SJCRH30 (cell line): ENCODE measurements around the gene TRAF3IP1. TPM values are rescaled to one million over a fixed set of nuclear protein-coding genes. Genes with fewer than 3 reads are reported as not detected.
"Not testable (repeated sequence)": the region's sequence is repeated elsewhere in the genome, so short reads cannot be mapped to it uniquely, and the experiment has no call there.

Experiments
- DNase-seq, 2 experiments: peaks; one replicate each; pipeline ENCODE4 v3.0.0-alpha.2; 2015 to 2020
- H3K27ac ChIP-seq: fragments of 250-450 bp; sonication (Bioruptor Pico); 2 replicates; pipeline ENCODE4 v1.5.1; 2020; ENCODE audit warnings: mild to moderate bottlenecking, moderate library complexity
- H3K27me3 ChIP-seq: fragments of 250-450 bp; sonication (Bioruptor Pico); 2 replicates; pipeline ENCODE4 v1.5.1; 2020; ENCODE audit warnings: mild to moderate bottlenecking, moderate library complexity
- H3K36me3 ChIP-seq: fragments of 250-450 bp; sonication (Bioruptor Pico); 2 replicates; pipeline ENCODE4 v1.5.1; 2020; ENCODE audit warnings: mild to moderate bottlenecking, moderate library complexity
- H3K4me1 ChIP-seq: fragments of 250-450 bp; sonication (Bioruptor Pico); 2 replicates; pipeline ENCODE4 v1.5.1; 2020; ENCODE audit warnings: mild to moderate bottlenecking, moderate library complexity
- H3K4me3 ChIP-seq: fragments of 250-450 bp; sonication (Bioruptor Pico); 2 replicates; pipeline ENCODE4 v1.5.1; 2020; ENCODE audit warnings: mild to moderate bottlenecking, moderate library complexity
- H3K9me3 ChIP-seq: fragments of 250-450 bp; sonication (Bioruptor Pico); replicated peaks from 2 replicates; pipeline ENCODE4 v1.5.1; 2020; ENCODE audit warnings: mild to moderate bottlenecking, moderate library complexity
- total RNA-seq: library from RNA; depleted of rRNA; stranded (reverse); fragments of >200 nt; shearing (Covaris generic); gene quantifications from 2 replicates; pipeline ENCODE4 v1.2.3, GENCODE V29; 2014

The TRAF3IP1 gene
- total RNA-seq, 1 experiment from 2014 or later = 11.3 TPM

DNA sequence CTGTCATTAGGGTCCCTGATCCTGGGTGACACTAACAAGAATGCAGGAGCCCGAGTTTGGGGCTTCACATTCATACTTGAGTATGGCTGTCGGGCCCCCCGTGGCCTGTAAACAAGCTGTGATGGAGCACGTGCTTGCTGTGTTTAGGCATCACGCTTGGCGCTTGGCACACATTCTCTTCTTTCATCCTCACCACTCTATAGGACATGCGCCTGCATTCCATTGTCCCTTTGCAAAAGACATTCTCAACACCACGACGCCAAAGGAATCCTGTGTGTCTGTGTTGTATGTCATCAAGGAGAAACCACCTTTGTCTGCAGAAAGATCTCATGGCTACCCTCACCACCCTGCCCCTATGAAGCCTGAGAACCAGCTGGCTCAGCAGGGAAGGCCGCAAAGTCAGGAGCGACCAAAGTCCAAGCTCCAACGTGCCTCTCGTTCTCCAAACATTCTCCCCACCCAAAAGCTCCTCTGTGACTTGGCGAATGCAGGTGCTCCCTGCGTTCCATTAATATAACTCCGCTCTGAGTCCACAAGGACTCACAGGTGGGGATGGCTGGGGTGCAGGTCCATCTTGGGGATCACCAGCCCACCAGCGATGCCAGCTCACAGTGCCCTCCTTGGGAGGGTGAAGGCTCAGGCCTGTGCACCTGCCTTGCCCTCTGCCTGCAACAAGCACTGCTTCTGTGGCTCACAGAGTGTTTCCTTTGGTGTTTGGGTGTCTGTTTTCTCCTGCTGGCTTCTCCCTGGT, 25.8 kb upstream of the TRAF3IP1 start:
- Histone ChIP-seq H3K27ac (no peak overlapping the region), H3K9me3 (no peaks in the 10 kb centered on the region), H3K27me3 (peaks cover 10% of the 10 kb centered on the region; the same call in 1 of the 2 replicates), H3K4me3 (no peak overlapping the region), H3K36me3 (no peaks in the 10 kb centered on the region), H3K4me1 (peaks cover 5% of the 10 kb centered on the region)
- DNase-seq = no peak

DNA sequence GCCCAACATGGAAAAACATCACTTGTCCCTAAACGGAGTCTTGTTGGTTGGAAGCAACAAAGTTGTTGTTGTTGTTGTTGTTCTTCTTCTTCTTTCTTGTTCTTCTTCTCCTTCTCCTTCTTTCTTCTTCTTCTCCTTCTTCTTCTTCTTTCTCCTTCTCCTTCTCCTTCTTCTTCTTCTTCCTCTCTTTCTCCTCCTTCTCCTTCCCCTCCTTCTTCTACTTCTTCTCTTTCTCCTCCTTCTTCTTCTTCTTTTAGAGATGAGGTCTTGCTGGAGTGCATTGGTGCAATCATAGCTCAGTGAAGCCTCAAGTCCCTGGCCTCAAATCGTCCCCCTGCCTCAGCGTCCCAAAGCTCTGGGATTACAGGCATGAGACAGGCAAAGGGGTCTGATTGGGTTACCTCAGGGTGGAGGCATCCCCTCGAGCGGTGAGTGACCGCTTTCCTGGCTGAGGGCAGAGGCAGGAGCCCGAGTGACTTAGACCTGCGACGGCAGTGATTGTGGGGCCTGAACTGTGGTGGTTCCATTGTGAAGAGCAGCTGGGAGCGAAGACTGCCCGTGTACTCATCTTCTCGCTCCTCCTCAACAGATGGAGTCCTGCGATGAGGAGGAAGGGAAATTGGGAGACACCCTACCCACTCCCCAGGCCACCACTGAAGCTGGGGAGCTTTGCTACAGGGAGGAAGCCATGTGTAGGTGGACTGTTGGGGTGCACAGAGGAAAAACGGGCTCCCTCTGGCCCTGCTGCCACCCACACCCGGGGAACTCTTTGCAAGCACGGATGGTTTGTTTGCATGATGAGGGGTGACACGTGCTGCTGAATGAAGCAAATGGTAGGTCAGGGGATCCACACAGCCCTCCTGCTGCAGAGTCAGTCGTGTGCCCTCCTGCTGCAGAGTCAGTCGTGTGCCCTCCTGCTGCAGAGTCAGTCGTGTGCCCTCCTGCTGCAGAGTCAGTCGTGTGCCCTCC, 24.9 kb upstream of the TRAF3IP1 start:
- no peak overlapping the region for H3K27ac ChIP-seq
- H3K4me1 ChIP-seq = peaks cover under 1% of the 10 kb centered on the region
- no peaks in the 10 kb centered on the region for H3K9me3 ChIP-seq
- peaks cover 6% of the 10 kb centered on the region; the same call in 1 of the 2 replicates for H3K27me3 ChIP-seq
- no peak overlapping the region for H3K4me3 ChIP-seq
- H3K36me3 ChIP-seq = no peaks in the 10 kb centered on the region
- no peak for DNase-seq

DNA sequence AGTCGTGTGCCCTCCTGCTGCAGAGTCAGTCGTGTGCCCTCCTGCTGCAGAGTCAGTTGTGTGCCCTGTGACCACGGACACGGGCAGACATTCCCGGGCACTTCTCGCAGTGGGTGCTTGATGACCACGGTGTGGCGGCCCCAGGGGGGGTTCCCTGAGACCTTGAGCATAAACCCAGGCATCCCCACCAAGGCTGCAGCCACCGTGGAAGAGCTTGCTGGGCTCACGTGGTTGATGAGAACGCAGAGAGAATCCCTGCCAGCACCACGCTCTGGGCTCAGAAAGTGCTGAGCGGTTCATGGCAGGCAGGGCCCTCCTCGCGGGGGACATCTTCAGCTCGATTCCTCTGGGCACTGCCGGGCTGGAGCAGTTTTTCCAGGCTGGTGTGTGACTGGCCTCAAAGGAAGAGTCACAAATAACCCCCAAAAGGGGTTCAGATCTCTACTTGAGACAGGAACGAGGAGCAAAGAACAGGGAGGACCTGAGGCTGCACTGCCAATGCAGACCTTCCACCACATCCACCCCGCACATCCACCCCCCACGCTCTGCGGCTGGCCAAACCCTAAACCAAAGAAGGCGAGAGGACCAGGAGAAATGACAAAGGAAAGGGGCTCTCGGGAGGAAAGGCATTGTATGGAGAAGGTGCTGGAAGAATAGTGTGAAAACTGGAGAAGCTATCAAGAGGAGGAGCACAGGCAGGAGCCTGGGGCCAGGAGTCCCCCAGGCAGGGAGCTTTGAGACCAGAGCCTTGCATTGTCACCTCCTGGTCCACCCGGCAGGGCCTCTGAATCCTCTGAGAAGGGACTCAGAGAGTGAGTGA, 23.5 kb upstream of the TRAF3IP1 start:
- Histone ChIP-seq H3K9me3 (no peaks in the 10 kb centered on the region), H3K4me3 (no peak overlapping the region), H3K4me1 (no peaks in the 10 kb centered on the region), H3K27ac (no peak overlapping the region), H3K27me3 (peaks cover 6% of the 10 kb centered on the region; the same call in 1 of the 2 replicates), H3K36me3 (no peaks in the 10 kb centered on the region)
- no peak for DNase-seq

GRCh38 chr2:238299803-238300202, 20.5 kb upstream of the TRAF3IP1 start:
- H3K4me1 ChIP-seq = no peaks in the 10 kb centered on the region
- no peaks in the 10 kb centered on the region for H3K9me3 ChIP-seq
- peaks cover 3% of the 10 kb centered on the region; the same call in 1 of the 2 replicates for H3K27me3 ChIP-seq
- no peaks in the 10 kb centered on the region for H3K36me3 ChIP-seq
- H3K27ac ChIP-seq = no peak overlapping the region
- no peak for DNase-seq
- no peak overlapping the region for H3K4me3 ChIP-seq

DNA sequence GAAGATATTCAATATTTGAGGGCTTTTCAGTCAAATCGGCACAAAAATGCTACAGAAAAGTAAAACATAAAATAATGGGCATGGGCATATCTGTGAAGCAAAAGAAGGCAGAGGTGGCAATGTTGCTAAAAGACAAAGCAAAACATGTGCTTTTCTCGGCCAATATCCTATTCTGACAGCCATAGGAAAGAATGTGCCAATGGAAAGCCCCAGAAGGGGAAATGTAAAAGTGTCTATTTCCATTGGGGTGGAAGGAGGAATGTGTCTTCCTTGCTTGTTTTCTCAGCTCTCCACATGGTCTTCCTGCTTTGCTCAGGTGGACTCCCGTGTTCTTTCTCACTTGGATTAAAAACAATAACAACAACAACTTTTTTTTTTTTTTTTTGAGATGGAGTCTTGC, 18.2 kb upstream of the TRAF3IP1 start:
- no peaks in the 10 kb centered on the region for H3K4me1 ChIP-seq
- H3K36me3 ChIP-seq = no peaks in the 10 kb centered on the region
- no peak overlapping the region for H3K4me3 ChIP-seq
- H3K9me3 ChIP-seq = no peaks in the 10 kb centered on the region
- H3K27ac ChIP-seq = no peak overlapping the region
- peaks cover 7% of the 10 kb centered on the region; the same call in 1 of the 2 replicates for H3K27me3 ChIP-seq
- no peak for DNase-seq

DNA sequence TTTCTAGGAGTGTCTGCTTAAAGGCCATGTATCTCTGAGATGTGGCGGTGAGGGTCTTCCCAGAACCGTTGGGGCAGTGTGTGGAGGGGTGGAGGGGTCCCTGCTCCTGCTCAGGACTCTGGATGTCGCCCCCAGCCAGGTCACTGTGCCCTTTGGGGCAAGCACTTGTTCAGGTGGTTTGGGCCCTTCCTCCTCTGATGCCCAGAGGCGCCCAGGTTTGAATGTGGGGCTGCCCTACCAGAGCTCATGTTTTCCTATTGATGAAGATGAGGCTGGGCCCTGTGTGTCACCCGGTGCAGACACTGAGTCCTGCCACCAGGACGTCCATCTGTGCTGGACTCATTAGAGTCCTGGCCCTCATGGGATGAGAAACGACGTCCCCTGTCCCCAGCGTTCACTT, 17.6 kb upstream of the TRAF3IP1 start:
- no peak overlapping the region for H3K27ac ChIP-seq
- H3K9me3 ChIP-seq = no peaks in the 10 kb centered on the region
- H3K36me3 ChIP-seq = no peaks in the 10 kb centered on the region
- no peaks in the 10 kb centered on the region for H3K4me1 ChIP-seq
- no peak overlapping the region for H3K4me3 ChIP-seq
- no peak for DNase-seq
- H3K27me3 ChIP-seq = peaks cover 7% of the 10 kb centered on the region; the same call in 1 of the 2 replicates

DNA sequence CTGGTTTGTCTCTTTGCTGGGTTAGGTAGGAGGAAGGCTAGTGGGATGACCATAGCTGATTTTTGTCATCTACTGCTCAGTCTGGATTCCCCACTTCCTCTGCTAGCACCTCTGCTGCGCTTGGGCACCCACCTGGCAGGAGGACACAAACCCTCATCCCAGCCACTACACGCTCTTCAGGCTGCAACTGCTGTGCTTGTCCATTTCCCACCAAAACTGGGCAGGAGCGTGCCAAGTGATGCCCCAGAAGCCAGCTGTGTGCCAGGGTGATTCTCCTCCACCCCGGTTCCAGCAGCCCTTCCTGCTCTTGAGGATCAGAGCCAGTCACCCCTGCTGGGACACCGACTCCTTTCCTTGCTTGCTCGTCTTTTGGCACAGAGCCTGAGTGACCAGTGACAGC, 16.2 kb upstream of the TRAF3IP1 start:
- H3K9me3 ChIP-seq = no peaks in the 10 kb centered on the region
- no peaks in the 10 kb centered on the region for H3K36me3 ChIP-seq
- H3K27ac ChIP-seq = no peak overlapping the region
- H3K4me3 ChIP-seq = no peak overlapping the region
- H3K4me1 ChIP-seq = no peaks in the 10 kb centered on the region
- H3K27me3 ChIP-seq = 0 out of 2 replicates have a peak, but pooled peaks cover 4% of the 10 kb centered on the region
- no peak for DNase-seq

GRCh38 chr2:238305092-238305862, 15.0 kb upstream of the TRAF3IP1 start:
- no peaks in the 10 kb centered on the region for H3K36me3 ChIP-seq
- H3K27me3 ChIP-seq = 0 out of 2 replicates have a peak, but pooled peaks cover 4% of the 10 kb centered on the region
- no peak overlapping the region for H3K4me3 ChIP-seq
- no peaks in the 10 kb centered on the region for H3K9me3 ChIP-seq
- DNase-seq = no peak
- no peak overlapping the region for H3K27ac ChIP-seq
- no peaks in the 10 kb centered on the region for H3K4me1 ChIP-seq

DNA sequence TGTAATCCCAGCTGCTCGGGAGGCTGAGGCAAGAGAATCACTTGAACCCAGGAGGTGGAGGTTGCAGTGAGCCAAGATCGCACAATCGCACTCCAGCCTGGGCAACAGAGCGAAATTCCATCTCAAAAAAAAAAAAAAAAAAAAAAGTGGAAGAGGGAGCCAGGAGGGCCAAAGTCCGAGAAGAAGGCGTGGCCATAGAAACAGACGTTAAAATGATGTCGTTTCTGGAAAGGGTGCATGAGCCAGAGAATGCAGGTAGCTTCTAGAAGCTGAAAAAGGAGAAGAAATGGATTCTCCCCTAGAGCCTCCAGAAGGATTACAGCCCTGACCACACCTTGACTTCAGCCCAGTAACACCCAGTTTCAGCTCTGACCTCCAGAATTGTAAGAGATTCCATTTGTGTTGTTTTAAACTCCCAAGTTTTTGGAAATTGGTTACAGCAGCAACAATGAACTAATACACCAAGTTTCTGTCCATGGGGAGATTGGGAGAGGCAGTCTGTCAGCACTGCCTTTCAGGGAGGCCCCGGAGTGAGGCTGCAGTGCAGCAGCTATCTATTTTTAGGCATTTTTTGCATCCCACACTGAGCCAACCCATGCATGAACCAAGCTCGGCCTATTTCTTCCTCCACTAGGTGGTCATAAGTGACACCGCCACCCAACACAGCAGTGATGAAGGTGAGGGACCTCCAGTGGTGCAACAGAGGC, 14.2 kb upstream of the TRAF3IP1 start:
- H3K4me3 ChIP-seq = no peak overlapping the region
- no peaks in the 10 kb centered on the region for H3K9me3 ChIP-seq
- no peak for DNase-seq
- no peaks in the 10 kb centered on the region for H3K36me3 ChIP-seq
- no peak overlapping the region for H3K27ac ChIP-seq
- H3K27me3 ChIP-seq = peaks cover 4% of the 10 kb centered on the region; the same call in 1 of the 2 replicates
- H3K4me1 ChIP-seq = no peaks in the 10 kb centered on the region

- H3K4me1 ChIP-seq = no peaks in the 10 kb centered on the region
- H3K27me3 ChIP-seq = peaks cover 7% of the 10 kb centered on the region; the same call in 1 of the 2 replicates
- no peaks in the 10 kb centered on the region for H3K9me3 ChIP-seq
- no peak overlapping the region for H3K27ac ChIP-seq
- H3K4me3 ChIP-seq = no peak overlapping the region
- no peak for DNase-seq
- no peaks in the 10 kb centered on the region for H3K36me3 ChIP-seq
Measured at GRCh38 chr2:238306672-238306998, 13.7 kb upstream of the TRAF3IP1 start.

GRCh38 chr2:238308177-238308576, 12.1 kb upstream of the TRAF3IP1 start:
- Histone ChIP-seq H3K27me3 (peaks cover 7% of the 10 kb centered on the region; the same call in 1 of the 2 replicates), H3K9me3 (no peaks in the 10 kb centered on the region), H3K27ac (no peak overlapping the region), H3K4me3 (no peak overlapping the region), H3K4me1 (no peaks in the 10 kb centered on the region), H3K36me3 (no peaks in the 10 kb centered on the region)
- DNase-seq = peak in 1 of 2 experiments; percentile 38

DNA sequence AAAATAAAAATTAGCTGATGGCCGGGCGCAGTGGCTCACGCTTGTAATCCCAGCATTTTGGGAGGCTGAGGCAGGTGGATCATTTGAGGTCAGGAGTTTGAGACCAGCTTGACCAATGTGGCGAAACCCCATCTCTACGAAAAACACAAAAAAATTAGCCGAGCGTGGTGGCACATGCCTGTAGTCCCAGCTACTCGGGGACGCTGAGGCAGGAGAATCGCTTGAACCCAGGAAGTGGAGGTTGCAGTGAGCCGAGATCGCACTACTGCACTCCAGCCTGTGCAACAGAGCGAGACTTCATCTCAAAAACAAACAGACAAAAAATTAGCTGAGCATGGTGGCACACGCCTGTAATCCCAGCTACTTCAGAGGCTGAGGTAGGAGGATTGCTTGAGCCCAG, 9.6 kb upstream of the TRAF3IP1 start:
- not testable (repeated sequence) for H3K4me3 ChIP-seq, DNase-seq, H3K9me3 ChIP-seq, H3K4me1 ChIP-seq, H3K27ac ChIP-seq, H3K27me3 ChIP-seq, H3K36me3 ChIP-seq

- Histone ChIP-seq H3K27me3 (peaks cover 3% of the 10 kb centered on the region; the same call in 1 of the 2 replicates), H3K4me1 (no peaks in the 10 kb centered on the region), H3K36me3 (no peaks in the 10 kb centered on the region), H3K9me3 (no peaks in the 10 kb centered on the region), H3K27ac (no peak overlapping the region), H3K4me3 (no peak overlapping the region)
- no peak for DNase-seq
Measured at GRCh38 chr2:238313289-238313990, 6.9 kb upstream of the TRAF3IP1 start.
